Activated B cell treated with CpG ODN at 0.5 μM for 24 hours (primary cell): ENCODE results near the gene FRMD5. TPM values are rescaled to one million over a fixed set of nuclear protein-coding genes. Genes with fewer than 3 reads are reported as not detected.

Source experiments
- ATAC-seq: fragments of 200-7000 bp; cut with Tn5 transposase; one replicate; pipeline ENCODE4 v1.10.0; 2021; ENCODE audit warnings: low read depth, mild to moderate bottlenecking, moderate library complexity
- CTCF ChIA-PET: fragments of 350-600 bp; sonication (Branson Sonifier 250); formaldehyde crosslinking; loops from one replicate; lab custom pipeline; 2021; ENCODE audit warnings: antibody characterized with exemption; lab: Charles Lee
- POLR2A ChIA-PET: fragments of 350-600 bp; sonication (Branson Sonifier 250); formaldehyde crosslinking; loops from one replicate; lab custom pipeline; 2021; ENCODE audit warnings: antibody characterized with exemption; lab: Charles Lee
- DNase-seq: peaks from one replicate; pipeline ENCODE4 v3.0.0; 2022
- H3K27ac Mint-ChIP-seq: one replicate; pipeline ENCODE4 v1.8.0; 2020; ENCODE audit warnings: mixed read lengths
- H3K27me3 Mint-ChIP-seq: one replicate; pipeline ENCODE4 v1.8.0; 2021; ENCODE audit warnings: mixed read lengths
- H3K36me3 Mint-ChIP-seq: one replicate; pipeline ENCODE4 v1.8.0; 2021; ENCODE audit warnings: low read depth, mixed read lengths
- H3K4me1 Mint-ChIP-seq: one replicate; pipeline ENCODE4 v1.8.0; 2021; ENCODE audit warnings: mixed read lengths
- H3K4me3 Mint-ChIP-seq: one replicate; pipeline ENCODE4 v1.8.0; 2020; ENCODE audit warnings: mild to moderate bottlenecking, mixed read lengths
- H3K9me3 Mint-ChIP-seq: one replicate; pipeline ENCODE4 v1.8.0; 2020; ENCODE audit warnings: mixed read lengths
- intact Hi-C: fragments of 100-400 bp; cut with micrococcal nuclease; formaldehyde crosslinking; loops from one replicate; pipeline ENCODE4 v1.15.1; 2024
- total RNA-seq: library from RNA; stranded (reverse); gene quantifications from 2 replicates; pipeline ENCODE4 v1.2.3, GENCODE V29; 2022
- TF ChIP-seq, protein P1 (sequence below): fragments of 200-600 bp; IDR thresholded peaks from one replicate; pipeline ENCODE4 v1.8.0; 2022; ENCODE audit warnings: antibody characterized with exemption, mild to moderate bottlenecking

The FRMD5 gene
- total RNA-seq, 1 donor from 2014 or later, result 0.53 TPM

DNA sequence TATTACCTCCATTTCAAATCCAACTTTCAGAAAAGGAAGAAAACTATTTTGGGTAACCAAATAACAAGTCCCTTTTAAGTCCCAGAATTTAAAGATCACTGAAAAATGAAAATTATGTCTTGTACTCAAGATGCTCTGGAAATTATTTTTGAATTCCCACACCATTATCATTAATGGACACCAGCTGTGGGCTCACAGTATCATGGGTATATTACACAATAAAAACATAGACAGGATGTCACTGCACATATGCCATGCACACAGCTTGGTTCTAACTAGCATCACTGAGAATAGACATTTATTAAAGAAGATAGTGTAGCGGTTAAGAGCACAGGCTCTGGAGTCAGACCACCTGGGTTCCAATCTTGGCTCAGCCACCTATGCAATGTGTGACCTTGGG, 130.4 kb downstream of the FRMD5 start:
- CTCF ChIA-PET, result interaction anchor here (3.4 kb wide), 1 partner anchor 161 kb away, joined by 46 read pairs; no protein-coding TSS in a partner anchor
- ATAC-seq, result no peak
- no peak for DNase-seq
- H3K27ac Mint-ChIP-seq, result no peak overlapping the region
- POLR2A ChIA-PET, result no interaction called here
- H3K36me3 Mint-ChIP-seq, result no peaks in the 10 kb centered on the region
- TF ChIP-seq, protein P1, sequence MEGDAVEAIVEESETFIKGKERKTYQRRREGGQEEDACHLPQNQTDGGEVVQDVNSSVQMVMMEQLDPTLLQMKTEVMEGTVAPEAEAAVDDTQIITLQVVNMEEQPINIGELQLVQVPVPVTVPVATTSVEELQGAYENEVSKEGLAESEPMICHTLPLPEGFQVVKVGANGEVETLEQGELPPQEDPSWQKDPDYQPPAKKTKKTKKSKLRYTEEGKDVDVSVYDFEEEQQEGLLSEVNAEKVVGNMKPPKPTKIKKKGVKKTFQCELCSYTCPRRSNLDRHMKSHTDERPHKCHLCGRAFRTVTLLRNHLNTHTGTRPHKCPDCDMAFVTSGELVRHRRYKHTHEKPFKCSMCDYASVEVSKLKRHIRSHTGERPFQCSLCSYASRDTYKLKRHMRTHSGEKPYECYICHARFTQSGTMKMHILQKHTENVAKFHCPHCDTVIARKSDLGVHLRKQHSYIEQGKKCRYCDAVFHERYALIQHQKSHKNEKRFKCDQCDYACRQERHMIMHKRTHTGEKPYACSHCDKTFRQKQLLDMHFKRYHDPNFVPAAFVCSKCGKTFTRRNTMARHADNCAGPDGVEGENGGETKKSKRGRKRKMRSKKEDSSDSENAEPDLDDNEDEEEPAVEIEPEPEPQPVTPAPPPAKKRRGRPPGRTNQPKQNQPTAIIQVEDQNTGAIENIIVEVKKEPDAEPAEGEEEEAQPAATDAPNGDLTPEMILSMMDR, result no peak
- no peaks in the 10 kb centered on the region for H3K9me3 Mint-ChIP-seq
- H3K4me1 Mint-ChIP-seq, result peaks cover 1% of the 10 kb centered on the region
- no peak overlapping the region for H3K4me3 Mint-ChIP-seq
- H3K27me3 Mint-ChIP-seq, result peaks cover 7% of the 10 kb centered on the region
- intact Hi-C loops, result loop anchor here (10.0 kb wide), 1 partner anchor 440 kb away; no protein-coding TSS in a partner anchor

DNA sequence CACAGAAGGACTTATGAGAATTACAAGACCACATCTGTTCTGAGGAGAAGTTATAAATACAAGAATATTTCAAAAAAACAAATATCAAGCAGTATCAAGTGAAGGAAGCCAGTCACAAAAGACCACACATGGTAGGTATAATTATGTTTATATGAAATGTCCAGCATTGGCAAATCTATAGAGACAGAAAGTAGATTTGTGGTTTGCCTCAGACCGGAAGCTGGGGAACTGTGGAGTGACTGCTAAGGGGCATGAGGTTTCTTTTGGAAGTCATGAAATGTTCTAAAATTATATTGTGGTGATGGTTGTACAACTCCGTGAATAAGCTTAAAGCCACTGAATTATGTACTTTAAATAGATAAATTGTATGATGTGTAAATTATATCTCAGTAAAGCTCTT, 136.9 kb downstream of the FRMD5 start:
- no peak overlapping the region for H3K4me3 Mint-ChIP-seq
- ChIA-PET POLR2A (no interaction called here), CTCF (no interaction called here)
- TF ChIP-seq, protein P1, result no peak
- no peak for DNase-seq
- no peaks in the 10 kb centered on the region for H3K9me3 Mint-ChIP-seq
- no peaks in the 10 kb centered on the region for H3K36me3 Mint-ChIP-seq
- peaks cover 16% of the 10 kb centered on the region for H3K27me3 Mint-ChIP-seq
- intact Hi-C loops, result no loop called here
- no peak overlapping the region for H3K27ac Mint-ChIP-seq
- ATAC-seq, result no peak
- no peaks in the 10 kb centered on the region for H3K4me1 Mint-ChIP-seq

DNA sequence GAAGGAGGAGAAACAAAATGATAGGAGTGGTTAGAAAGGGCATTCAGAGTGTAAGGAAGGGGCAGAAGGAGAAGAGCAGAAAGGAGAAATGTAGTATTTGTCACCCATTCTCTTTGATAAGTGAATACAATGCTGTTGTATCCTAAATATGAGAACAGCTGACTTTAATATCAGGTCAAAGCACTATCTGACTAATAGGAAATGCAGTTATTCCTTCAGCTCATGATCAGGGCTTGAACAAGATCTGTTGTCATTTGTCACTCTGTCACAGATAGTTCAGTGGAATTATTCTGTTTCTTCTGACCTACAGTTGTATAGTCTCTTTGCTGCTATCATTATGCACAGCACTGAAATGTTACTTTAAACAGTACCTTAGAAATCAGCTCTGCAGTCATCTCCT, 149.4 kb downstream of the FRMD5 start:
- H3K4me1 Mint-ChIP-seq, result no peaks in the 10 kb centered on the region
- no peaks in the 10 kb centered on the region for H3K9me3 Mint-ChIP-seq
- ATAC-seq, result no peak
- H3K27me3 Mint-ChIP-seq, result peaks cover 15% of the 10 kb centered on the region
- DNase-seq, result no peak
- TF ChIP-seq, protein P1, result no peak
- H3K36me3 Mint-ChIP-seq, result no peaks in the 10 kb centered on the region
- ChIA-PET POLR2A (no interaction called here), CTCF (interaction anchor here (1.1 kb wide), 1 partner anchor 20 kb away, joined by 3 read pairs; no protein-coding TSS in a partner anchor)
- intact Hi-C loops, result no loop called here
- H3K4me3 Mint-ChIP-seq, result no peak overlapping the region
- H3K27ac Mint-ChIP-seq, result no peak overlapping the region

- intact Hi-C loops, result no loop called here
- DNase-seq (no peak), ATAC-seq (no peak)
- H3K27me3 Mint-ChIP-seq, result peaks cover 17% of the 10 kb centered on the region
- H3K9me3 Mint-ChIP-seq, result no peaks in the 10 kb centered on the region
- H3K36me3 Mint-ChIP-seq, result no peaks in the 10 kb centered on the region
- TF ChIP-seq, protein P1, result no peak
- no peak overlapping the region for H3K4me3 Mint-ChIP-seq
- ChIA-PET CTCF (interaction anchor here (1.1 kb wide), 1 partner anchor 21 kb away, joined by 3 read pairs; no protein-coding TSS in a partner anchor), POLR2A (no interaction called here)
- H3K4me1 Mint-ChIP-seq, result no peaks in the 10 kb centered on the region
- no peak overlapping the region for H3K27ac Mint-ChIP-seq
Measured at GRCh38 chr15:44045217-44045616, 149.9 kb downstream of the FRMD5 start.

- intact Hi-C loops, result no loop called here
- DNase-seq (no peak), ATAC-seq (no peak)
- Mint-ChIP-seq H3K4me3 (no peak overlapping the region), H3K27me3 (peaks cover 31% of the 10 kb centered on the region), H3K4me1 (no peaks in the 10 kb centered on the region), H3K27ac (no peak overlapping the region), H3K36me3 (no peaks in the 10 kb centered on the region), H3K9me3 (no peaks in the 10 kb centered on the region)
- ChIA-PET POLR2A (no interaction called here), CTCF (no interaction called here)
- TF ChIP-seq, protein P1, result no peak
Measured at GRCh38 chr15:44038755-44039191, 156.3 kb downstream of the FRMD5 start.
